SK-N-SH treated with all-trans-retinoic acid at 6 μM for 48 hours (cell line): ENCODE results near the gene ZNF205.
"Not testable (repeated sequence)": the region's sequence is repeated elsewhere in the genome, so short reads cannot be mapped to it uniquely, and the experiment has no call there.

ENCODE experiments used
- ATAC-seq: fragments of 200-7000 bp; cut with Tn5 transposase; 3 replicates; pipeline ENCODE4 v1.9.1; 2020; ENCODE audit warnings: mild to moderate bottlenecking, moderate library complexity
- ARNTL ChIP-seq: fragments of 450-650 bp; formaldehyde crosslinking; IDR thresholded peaks from 2 replicates; pipeline ENCODE4 v1.5.0; 2020; ENCODE audit warnings: low read depth, mild to moderate bottlenecking, moderate library complexity, borderline replicate concordance
- CREB5 ChIP-seq: fragments of 250-450 bp; sonication (Bioruptor Pico); IDR thresholded peaks from 2 replicates; pipeline ENCODE4 v1.5.1; 2020; ENCODE audit warnings: low read depth, mild to moderate bottlenecking, moderate library complexity
- CSDC2 ChIP-seq: fragments of 250-450 bp; sonication (Bioruptor Pico); IDR thresholded peaks from 2 replicates; pipeline ENCODE4 v1.5.0; 2020; ENCODE audit warnings: mild to moderate bottlenecking, moderate library complexity
- ISL1 ChIP-seq: fragments of 250-450 bp; sonication (Bioruptor Pico); IDR thresholded peaks from 2 replicates; pipeline ENCODE4 v2.1.2; 2022; ENCODE audit warnings: mild to moderate bottlenecking, moderate library complexity
- POU6F1 ChIP-seq: fragments of 250-450 bp; sonication (Bioruptor Pico); IDR thresholded peaks from 2 replicates; pipeline ENCODE4 v1.8.0; 2021; ENCODE audit warnings: low read depth, mild to moderate bottlenecking, moderate library complexity, borderline replicate concordance
- PPARA ChIP-seq: fragments of 250-450 bp; sonication (Bioruptor Pico); IDR thresholded peaks from 2 replicates; pipeline ENCODE4 v1.5.0; 2020; ENCODE audit warnings: mild to moderate bottlenecking, borderline replicate concordance
- TCF4 ChIP-seq: fragments of 250-450 bp; sonication (Bioruptor Pico); IDR thresholded peaks from 2 replicates; pipeline ENCODE4 v1.8.0; 2021; ENCODE audit warnings: mild to moderate bottlenecking, moderate library complexity, borderline replicate concordance
- TOX ChIP-seq: fragments of 250-450 bp; sonication (Bioruptor Pico); IDR thresholded peaks from 2 replicates; pipeline ENCODE4 v1.8.0; 2021; ENCODE audit warnings: mild to moderate bottlenecking, moderate library complexity, borderline replicate concordance
- TSHZ2 ChIP-seq: fragments of 250-450 bp; sonication (Bioruptor Pico); IDR thresholded peaks from 2 replicates; pipeline ENCODE4 v1.5.0; 2020; ENCODE audit warnings: mild to moderate bottlenecking, moderate library complexity
- ZFP30 ChIP-seq: fragments of 450-650 bp; formaldehyde crosslinking; IDR thresholded peaks from 2 replicates; pipeline ENCODE4 v1.5.0; 2022; ENCODE audit warnings: mild to moderate bottlenecking, moderate library complexity

Gene ZNF205

GRCh38 chr16:3080024-3080423 is 32.4 kb upstream of the ZNF205 start:
- TF ChIP-seq POU6F1 (CRISPR knock-in tag): no peak
- TF ChIP-seq PPARA (CRISPR knock-in tag): no peak
- no peak for ATAC-seq

- not testable (repeated sequence) for ATAC-seq
These were observed 30.4 kb upstream of the ZNF205 start for GRCh38 chr16:3081957-3082356.

GRCh38 chr16:3083408-3083807 is 29.0 kb upstream of the ZNF205 start:
- not testable (repeated sequence) for ATAC-seq

- no peak for ATAC-seq
- TF ChIP-seq ISL1 (no peak), TOX (CRISPR knock-in tag) (no peak)
These were observed 27.9 kb upstream of the ZNF205 start for GRCh38 chr16:3084491-3084890.

- no peak for ATAC-seq
These were observed 27.3 kb upstream of the ZNF205 start for GRCh38 chr16:3084969-3085670.

More at GRCh38 chr16:3084969-3085670, 27.3 kb upstream of the ZNF205 start:
- TF ChIP-seq ZFP30 (CRISPR knock-in tag): no peak
- TF ChIP-seq TCF4: no peak
- TF ChIP-seq ARNTL (CRISPR knock-in tag): no peak
- no peak for TF ChIP-seq CSDC2 (CRISPR knock-in tag)
- TF ChIP-seq TSHZ2 (CRISPR knock-in tag): no peak
- no peak for TF ChIP-seq CREB5 (CRISPR knock-in tag)
- TF ChIP-seq POU6F1 (CRISPR knock-in tag): no peak
